Measurements from ENCODE around the gene APLP1.

GRCh38 chr19:35859414-35859813 is 9.0 kb upstream of the APLP1 start:
- TF ChIP-seq CTCF (IDR thresholded peaks at IDR 0.05) (no peak), POLR2AphosphoS5 (IDR thresholded peaks at IDR 0.05) (no peak), POLR2A (IDR thresholded peaks at IDR 0.05; ENCODE audit: low read depth) (no peak), EP300 (IDR thresholded peaks at IDR 0.05) (no peak)
